GM21717 (cell line): Measurements from ENCODE around the gene SRC.
"Not testable (repeated sequence)": the region's sequence is repeated elsewhere in the genome, so short reads cannot be mapped to it uniquely, and the experiment has no call there.

Experiments used
- ATAC-seq: cut with Tn5 transposase; IDR thresholded peaks from one replicate; pipeline ENCODE4 v1.9.1; 2021; ENCODE audit warnings: mild to moderate bottlenecking, moderate library complexity; ENCODE audit not compliant: unreplicated experiment

The SRC gene

DNA sequence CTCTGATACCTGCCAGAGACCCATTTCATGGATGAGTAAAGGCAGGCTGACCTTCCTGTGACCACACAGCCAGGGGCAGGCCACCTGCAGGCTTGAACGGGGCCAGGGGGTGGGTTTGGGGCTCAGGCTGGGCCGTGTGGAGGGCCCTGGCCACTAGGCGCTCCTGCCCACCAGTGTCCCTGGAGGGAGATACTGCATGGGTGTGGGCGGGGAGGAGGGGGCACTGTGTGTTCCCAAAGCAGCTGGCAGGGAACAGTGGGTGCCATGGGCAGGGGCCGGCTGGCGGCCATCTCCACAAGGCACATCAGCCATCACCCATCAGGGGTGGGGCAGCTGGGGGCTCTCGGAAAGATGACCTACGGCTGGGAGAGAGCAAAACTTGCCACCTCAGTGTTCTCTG, 15.4 kb downstream of the SRC start:
- ATAC-seq: no peak

- ATAC-seq: no peak
Observed at GRCh38 chr20:37362231-37362792, 16.4 kb downstream of the SRC start.

DNA sequence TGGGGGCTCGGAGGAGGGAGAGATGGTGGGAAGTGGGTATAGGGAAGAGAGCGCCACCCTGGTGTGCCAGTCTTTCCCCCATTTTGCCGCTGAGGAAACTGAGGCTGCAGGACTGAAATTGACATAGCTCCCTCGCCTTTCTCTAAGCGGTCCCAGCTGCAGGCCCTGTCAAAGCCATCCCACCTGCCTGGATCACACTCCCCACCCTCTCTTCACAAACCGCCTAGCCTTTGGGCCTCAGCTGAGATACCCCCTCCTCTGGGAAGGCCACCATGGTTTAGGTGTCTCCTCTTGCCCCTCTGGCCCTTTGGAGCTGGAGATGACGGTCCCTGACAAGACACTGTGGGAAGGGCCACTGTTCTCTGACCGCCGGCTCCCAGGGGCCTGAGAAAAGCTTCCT, 16.9 kb downstream of the SRC start:
- no peak for ATAC-seq

DNA sequence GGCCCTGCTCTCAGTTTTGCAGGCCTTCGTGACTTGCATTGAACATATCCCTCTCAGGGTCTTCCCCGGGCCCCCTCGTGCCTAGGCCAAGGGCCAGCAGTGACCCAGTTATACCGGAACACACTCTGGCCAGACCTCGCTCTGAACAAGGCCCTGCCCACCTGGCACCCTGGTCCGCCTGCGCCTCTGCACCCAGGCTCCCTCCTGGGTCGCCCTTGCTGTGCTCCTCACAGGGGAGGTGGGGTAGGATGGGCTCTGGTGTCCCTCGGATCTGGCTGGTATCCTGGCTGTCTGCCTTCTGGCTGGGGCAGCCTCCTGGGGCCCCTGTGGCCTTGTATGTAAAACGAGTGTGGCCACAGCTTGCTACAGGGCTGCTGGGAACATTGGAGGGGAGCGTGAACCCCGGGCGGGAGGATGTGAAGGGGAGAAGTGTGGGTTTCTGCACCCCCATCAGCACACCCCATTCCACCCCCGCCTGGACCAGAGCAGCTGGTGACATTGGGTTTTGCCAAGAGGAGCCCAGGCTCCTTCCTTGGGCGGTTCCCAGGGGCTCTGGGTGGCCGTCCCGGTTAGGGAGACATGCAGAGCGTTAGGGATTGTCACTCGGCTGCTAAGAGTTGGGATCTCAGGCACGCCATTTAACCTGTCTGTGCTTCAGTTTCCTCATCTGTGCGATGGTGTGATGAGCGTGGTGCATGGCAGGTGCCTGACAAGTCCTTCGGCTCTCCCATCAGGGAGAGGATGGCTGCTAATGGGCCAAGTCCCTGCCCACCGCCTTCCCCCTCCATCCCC, 17.5 kb downstream of the SRC start:
- no peak for ATAC-seq

DNA sequence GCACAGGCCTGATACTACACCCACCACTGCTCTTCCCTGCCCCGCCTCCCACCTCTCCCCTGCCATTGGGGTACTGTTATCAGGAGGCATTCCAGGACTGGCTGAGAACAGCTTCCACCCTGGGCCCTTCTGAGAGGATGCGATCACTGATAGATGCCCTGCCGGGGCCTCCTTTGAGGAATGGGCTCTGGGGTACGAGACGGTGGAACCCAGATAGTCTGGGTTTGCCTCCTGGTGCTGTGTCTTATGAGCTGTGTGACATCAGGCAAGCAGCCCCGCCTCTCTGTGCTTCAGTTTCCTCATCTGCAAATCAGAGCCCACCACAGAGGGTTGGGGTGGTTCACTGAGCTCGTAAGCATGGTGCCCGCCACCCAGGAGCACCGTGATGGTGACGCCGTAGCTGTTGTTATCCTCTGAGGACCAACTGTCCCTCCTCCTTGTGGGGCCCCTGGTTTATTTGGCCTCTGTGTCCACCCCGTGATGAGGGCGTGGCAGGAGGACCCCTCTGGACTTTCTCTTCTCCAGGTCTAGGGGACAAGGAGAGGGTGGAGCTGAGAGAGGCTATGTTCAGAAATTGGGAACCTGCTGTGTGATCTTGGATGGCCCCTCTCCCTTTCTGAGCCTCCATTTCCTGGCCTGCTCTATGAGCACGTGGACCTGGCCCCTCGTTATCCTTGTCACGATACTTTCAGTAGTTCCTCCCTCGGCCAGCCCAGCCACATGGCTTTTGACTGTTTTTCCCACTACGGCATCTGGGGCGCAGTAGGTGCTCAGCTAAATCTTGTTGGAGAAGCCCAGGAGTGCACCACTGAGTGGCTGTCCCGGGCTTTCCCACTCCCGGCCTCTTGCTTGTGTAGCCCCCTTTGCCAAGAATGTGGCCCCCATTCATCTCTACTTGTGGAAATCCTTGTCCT, 18.3 kb downstream of the SRC start:
- no peak for ATAC-seq

GRCh38 chr20:37364927-37365272, 19.0 kb downstream of the SRC start:
- no peak for ATAC-seq

- no peak for ATAC-seq
Observed at GRCh38 chr20:37365760-37366638, 20.1 kb downstream of the SRC start.

DNA sequence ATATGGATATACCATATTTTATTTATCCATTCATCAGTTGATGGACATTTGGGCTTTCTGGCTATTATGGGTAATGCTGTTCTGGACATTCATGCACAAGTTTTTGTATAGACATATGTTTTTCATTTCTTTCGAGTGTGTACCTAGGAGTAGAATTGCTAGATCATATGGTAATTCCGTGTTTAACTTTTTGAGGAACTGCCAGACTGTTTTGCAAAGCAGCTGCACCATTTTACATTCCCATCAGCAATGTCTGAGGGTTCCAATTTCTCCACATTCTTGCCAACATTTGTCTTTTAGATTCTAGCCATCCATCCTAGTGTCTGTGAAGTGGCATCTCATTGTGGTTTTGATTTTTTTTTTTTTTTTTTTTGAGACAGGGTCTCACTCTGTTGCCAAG, 20.8 kb downstream of the SRC start:
- ATAC-seq: no peak

DNA sequence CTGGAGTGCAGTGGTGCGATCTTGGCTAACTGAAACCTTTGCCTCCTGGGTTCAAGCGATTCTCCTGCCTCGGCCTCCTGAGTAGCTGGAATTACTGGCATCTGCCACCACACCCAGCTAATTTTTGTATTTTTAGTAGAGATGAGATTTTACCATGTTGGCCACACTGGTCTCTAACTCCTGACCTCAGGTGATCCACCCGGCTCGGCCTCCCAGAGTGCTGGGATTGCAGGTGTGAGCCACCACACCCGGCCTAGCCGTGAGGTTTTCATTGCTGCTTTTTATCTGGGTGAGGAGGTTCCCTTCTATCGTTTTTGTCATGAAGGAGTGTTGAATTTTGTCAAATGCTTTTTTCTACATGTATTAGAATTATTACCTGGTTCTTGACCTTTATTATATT, 23.9 kb downstream of the SRC start:
- ATAC-seq: no peak

- ATAC-seq: not testable (repeated sequence)
Observed at GRCh38 chr20:37371845-37372244, 25.9 kb downstream of the SRC start.

- ATAC-seq: no peak
Observed at GRCh38 chr20:37372441-37372840, 26.5 kb downstream of the SRC start.

DNA sequence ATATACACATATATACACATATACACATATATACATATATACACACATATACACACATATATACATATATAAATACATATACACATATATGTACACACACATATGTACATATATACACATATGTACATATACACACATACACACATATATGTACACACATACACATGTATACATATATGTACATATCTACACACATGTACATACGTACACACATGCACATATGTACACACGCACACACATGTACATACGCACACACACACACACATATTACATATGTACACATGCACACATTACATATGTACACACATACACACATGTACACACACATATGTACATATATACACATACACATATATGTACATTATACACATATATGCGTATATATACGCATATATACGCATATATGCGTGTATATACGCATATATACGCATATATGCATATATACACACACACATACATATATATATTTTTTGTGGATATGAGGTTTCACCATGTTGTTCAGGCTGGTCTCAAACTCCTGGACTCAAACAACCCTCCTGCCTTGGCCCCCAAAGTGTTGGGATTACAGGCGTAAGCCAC, 27.2 kb downstream of the SRC start:
- ATAC-seq: no peak

GRCh38 chr20:37375227-37375626, 29.3 kb downstream of the SRC start:
- ATAC-seq: no peak

DNA sequence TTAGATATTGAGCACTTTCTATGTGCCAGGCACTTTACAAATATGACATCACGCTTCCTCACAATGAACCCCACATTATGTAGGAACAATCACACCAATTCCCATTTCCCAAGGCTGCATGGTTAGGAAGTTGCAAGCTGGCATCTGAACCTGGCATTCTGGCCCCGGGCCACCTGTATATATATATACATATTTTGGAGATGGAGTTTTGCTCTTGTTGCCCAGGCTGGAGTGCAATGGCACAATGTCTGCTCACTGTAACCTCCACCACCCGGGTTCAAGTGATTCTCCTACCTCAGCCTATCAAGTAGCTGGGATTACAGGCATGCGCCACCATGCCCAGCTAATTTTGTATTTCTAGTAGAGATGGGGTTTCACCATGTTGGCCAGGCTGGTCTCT, 30.4 kb downstream of the SRC start:
- no peak for ATAC-seq

DNA sequence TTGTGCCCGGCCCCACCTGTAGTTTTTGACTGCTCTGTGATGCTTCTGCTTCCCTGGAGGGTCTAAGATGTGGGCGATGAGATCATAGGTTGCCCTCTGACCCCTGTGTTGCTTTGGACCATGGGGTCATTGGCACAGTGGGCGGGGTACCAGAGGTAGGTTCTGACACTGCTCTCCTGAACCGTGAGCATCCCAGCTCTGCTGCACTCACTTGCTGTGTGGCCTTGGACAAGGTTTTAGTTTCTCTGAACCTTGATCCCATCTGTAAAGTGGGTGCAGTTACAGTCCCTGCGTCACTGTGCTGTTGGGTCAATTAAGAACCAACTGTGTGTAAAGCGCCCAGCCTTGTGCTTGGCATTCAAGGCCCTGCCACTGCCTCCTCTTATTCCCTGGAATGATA, 30.9 kb downstream of the SRC start:
- ATAC-seq: no peak

DNA sequence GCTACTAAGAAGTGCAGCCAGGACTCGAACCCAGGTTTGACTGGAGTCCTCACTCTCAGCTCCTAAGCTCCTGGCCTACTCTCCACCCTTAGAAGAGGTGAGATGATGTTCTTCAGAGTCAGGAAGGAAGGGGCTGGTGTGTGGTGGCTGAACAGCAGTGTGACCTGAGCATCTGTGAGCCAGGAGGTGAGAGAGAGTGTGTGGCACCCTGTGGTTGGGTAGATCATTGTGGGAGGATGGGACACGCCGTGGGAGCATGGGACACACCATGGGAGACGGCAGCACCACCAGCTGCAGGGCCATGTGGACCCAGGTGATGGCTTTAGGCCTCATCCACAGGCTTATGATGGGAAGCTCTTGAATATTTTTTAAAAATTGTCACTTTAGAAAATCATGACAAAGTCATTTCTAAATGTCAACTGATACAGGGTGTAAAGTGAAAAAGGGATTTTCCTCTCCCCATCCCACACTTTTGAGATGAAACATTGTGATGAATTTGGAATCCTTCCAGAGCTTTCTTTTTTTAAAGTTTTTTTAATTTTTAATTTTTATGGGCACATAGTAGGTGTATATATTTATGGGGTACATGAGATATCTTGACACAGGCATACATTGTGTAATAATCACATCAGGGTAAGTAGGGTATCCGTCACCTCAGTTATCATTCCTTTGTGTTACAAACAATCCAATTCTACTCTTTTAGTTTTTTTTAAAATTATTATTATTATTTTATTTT, 31.6 kb downstream of the SRC start:
- ATAC-seq: no peak

DNA sequence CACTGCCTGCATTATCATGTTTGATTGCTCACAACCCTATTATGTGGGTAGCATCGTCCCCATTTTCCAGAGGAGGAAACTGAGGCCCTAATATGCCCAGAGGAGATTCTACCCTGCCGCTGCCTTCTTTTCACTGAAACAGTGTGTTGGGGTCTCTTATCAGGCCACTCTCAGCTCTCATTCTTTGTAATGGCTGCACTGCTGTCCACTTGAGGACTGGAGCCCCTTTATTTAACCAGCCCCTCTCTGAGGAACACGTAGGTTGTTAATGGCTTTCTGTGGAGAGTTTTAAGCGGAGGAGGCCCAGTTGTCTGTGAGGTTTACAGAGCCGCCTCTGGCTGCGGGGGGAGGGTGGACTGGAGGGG, 32.5 kb downstream of the SRC start:
- ATAC-seq: no peak

DNA sequence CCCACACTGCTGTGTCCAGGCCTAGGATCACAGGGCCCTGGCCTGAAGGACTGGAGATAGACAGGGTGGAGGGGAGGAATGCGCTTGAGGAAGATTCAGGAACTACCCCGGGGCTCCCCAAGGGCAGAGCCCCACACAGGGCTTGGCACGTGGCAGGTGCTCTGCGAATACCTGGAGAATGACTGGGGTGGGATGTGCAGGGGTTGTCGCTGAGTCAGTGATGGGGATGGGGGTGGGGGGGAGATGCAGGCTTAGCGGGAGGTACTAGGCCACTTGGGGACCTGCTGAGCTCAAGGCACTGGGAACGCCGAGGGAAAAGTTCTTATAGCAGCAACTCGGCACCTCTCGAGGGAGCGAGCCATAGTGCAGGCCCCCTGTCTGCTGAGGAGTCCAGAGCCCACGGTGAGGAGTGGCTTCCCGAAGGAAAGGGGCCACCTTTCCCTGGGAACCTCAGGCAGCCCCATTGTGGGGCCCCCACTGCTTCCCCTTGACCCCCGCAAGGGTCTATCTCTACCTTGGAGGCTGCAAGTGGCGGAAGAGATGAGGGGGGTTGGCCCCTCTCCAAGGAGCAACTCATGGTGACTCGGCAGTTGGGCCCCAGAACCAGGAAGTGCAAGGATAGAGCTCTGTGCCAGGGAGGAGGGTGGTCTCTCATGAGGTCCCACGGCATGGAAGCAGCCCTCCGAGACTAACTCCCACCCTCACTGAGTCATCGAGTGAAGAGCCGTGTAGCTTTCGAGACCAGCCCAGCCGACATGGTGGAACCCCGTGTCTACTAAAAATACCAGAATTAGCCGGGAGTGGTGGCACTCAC, 33.1 kb downstream of the SRC start:
- ATAC-seq: no peak
